Gastrocnemius medialis (tissue), 4 donors: ENCODE measurements around the gene GABRG3.

ENCODE experiments used
- POLR2A ChIP-seq, 2 donors: fragments of 450-650 bp; IDR thresholded peaks; one replicate each; pipeline ENCODE4 v1.6.1; 2017; ENCODE audit warnings: antibody characterized with exemption in 2 of 2, mild to moderate bottlenecking in 2 of 2, moderate library complexity in 2 of 2
- TF ChIP-seq, protein P1 (sequence below), 5 experiments: fragments of 450-650 bp in 3 of 5; fragments of 200-600 bp in 2 of 5; sonication (generic) in 2 of 5; IDR thresholded peaks in 4 of 5; conservative IDR thresholded peaks in 1 of 5; 1 replicate in 4 of 5; 2 replicates in 1 of 5; pipeline ENCODE4 v1.5.1; 2016 to 2019; ENCODE audit warnings: antibody characterized with exemption in 5 of 5, mild to moderate bottlenecking in 3 of 5, moderate library complexity in 3 of 5

DNA sequence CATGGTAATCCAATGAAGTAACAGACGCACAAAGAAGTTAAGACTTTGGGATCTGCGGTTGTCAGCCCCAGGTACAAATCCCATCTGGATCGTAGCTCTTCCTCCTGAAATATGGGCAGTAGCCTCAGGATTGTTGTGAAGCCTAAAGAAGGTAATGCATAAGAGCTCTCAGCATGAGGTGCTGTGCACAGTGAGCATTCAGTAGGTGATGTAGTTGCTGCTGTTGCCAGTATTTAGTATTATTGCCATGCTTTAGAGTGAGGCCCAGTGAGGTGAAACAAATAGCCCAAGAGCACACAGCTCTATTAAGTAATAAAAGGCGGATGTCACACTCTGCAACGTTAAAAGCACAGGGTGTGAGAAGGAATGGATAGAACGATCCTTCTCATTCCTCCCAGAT lies 225.7 kb downstream of the GABRG3 start:
- TF ChIP-seq, protein P1, sequence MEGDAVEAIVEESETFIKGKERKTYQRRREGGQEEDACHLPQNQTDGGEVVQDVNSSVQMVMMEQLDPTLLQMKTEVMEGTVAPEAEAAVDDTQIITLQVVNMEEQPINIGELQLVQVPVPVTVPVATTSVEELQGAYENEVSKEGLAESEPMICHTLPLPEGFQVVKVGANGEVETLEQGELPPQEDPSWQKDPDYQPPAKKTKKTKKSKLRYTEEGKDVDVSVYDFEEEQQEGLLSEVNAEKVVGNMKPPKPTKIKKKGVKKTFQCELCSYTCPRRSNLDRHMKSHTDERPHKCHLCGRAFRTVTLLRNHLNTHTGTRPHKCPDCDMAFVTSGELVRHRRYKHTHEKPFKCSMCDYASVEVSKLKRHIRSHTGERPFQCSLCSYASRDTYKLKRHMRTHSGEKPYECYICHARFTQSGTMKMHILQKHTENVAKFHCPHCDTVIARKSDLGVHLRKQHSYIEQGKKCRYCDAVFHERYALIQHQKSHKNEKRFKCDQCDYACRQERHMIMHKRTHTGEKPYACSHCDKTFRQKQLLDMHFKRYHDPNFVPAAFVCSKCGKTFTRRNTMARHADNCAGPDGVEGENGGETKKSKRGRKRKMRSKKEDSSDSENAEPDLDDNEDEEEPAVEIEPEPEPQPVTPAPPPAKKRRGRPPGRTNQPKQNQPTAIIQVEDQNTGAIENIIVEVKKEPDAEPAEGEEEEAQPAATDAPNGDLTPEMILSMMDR (IDR thresholded peaks at IDR 0.05 in 4 of 5, conservative IDR thresholded peaks at IDR 0.05 in 1 of 5) = no peak
- no peak for TF ChIP-seq POLR2A (IDR thresholded peaks at IDR 0.05)
